T-helper 2 cell treated with Interferon-gamma antibody and Interleukin-4, amounts not matched to agents 100 ng/mL and 5 ng/mL, for 36 hours (primary cell): ENCODE data around the gene PDHA1. TPM values are rescaled to one million over a fixed set of nuclear protein-coding genes. Genes with fewer than 3 reads are reported as not detected.

Source experiments
- intact Hi-C: fragments of 100-400 bp; cut with micrococcal nuclease; formaldehyde crosslinking; loops from one replicate; pipeline ENCODE4 v1.15.1; 2023
- total RNA-seq: library from RNA; stranded (reverse); gene quantifications from 2 replicates; pipeline ENCODE4 v1.2.3, GENCODE V29; 2022

The PDHA1 gene
- total RNA-seq, 1 donor from 2014 or later = 129 TPM

- intact Hi-C loops = loop anchor here (5.0 kb wide), 2 partner anchors 159 to 694 kb away; no protein-coding TSS in a partner anchor
These were observed 29.7 kb downstream of the PDHA1 start for GRCh38 chrX:19373351-19373891.

GRCh38 chrX:19375546-19375945, 31.8 kb downstream of the PDHA1 start:
- intact Hi-C loops = no loop called here

GRCh38 chrX:19377799-19378198, 34.1 kb downstream of the PDHA1 start:
- intact Hi-C loops = no loop called here

- intact Hi-C loops = no loop called here
These were observed 37.6 kb downstream of the PDHA1 start for GRCh38 chrX:19381326-19381725.

- intact Hi-C loops = loop anchor here (1.0 kb wide), 1 partner anchor 685 kb away; no protein-coding TSS in a partner anchor
These were observed 38.9 kb downstream of the PDHA1 start for GRCh38 chrX:19382555-19383145.

DNA sequence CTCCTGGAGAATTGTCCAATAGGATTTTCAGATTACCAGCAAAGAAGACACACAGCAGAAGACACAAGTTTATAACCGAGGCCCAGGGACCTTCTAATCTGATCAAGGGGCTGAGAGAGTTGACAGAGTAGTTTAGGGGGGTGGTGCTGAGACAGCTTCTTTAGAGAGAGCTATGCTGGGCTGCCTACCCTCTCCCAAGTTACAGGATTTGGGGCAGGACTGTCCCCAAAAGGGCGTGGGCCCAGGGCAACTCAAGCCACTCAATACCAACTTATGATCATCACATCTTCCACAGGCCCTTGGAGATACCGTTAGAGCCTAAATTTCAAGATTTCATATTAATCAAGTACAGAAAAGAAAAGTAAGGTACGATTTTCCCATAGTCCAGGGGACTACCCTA, 43.0 kb downstream of the PDHA1 start:
- intact Hi-C loops = no loop called here

GRCh38 chrX:19388064-19388679, 44.4 kb downstream of the PDHA1 start:
- intact Hi-C loops = no loop called here

DNA sequence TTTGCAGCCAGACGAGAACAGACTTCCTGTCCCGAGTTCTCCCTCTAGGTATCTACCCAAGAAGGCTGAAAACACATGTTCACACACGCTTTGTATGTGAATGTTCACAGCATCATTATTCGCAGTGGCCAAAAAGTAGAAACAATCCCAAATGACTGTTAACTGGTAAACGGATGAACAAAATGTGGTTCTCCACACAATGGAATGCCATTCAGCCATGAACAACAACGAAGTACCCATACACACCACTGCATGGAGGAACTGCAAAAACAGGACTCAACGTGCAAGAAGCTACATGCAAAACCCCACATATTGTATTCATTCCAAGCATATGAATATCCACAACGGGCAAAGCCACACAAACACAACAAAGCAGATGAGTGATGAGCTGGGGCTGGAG, 45.0 kb downstream of the PDHA1 start:
- intact Hi-C loops = no loop called here

DNA sequence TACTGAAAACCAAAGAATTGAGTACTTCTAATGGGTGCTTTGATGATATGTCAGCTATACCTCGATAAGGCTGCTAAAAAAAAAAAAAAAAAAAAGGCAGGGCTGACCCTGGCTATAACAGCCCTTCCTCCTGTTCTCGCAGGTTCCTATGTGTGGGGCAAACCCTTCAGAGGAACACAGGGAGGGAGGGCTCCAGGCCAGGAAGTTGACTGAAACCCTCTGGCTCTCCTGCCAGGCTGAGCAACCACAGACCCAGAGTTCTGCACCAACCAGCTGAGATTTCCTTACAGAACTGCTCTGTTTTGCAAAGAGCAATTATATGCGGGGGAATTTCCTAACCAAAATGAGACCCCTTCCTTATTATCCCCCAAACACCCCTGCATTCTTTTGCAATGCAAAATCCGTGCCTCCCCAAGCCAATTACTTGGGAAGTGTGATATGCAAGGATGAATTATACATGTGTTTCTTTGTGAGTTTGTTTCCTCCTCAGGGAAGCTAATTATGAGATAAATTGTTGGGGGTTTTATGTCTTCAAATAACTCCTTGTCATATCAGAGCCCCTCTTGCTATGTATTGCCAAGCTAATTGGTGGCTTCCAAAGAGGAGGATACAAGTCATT, 45.6 kb downstream of the PDHA1 start:
- intact Hi-C loops = no loop called here

- intact Hi-C loops = no loop called here
These were observed 48.4 kb downstream of the PDHA1 start for GRCh38 chrX:19392078-19392477.

GRCh38 chrX:19392703-19393102, 49.0 kb downstream of the PDHA1 start:
- intact Hi-C loops = no loop called here

- intact Hi-C loops = no loop called here
These were observed 60.0 kb downstream of the PDHA1 start for GRCh38 chrX:19403696-19404095.

- intact Hi-C loops = no loop called here
These were observed 66.5 kb downstream of the PDHA1 start for GRCh38 chrX:19410259-19410658.

Other genes with a start within 250 kb of the PDHA1 start
- not detected in 2 replicates for gene ADGRG2, start 221.5 kb upstream of the PDHA1 start, total RNA-seq
- gene MAP3K15, start 171.6 kb downstream of the PDHA1 start, total RNA-seq = 0.09 and 0.11 TPM in 2 replicates